Mesendoderm (in vitro differentiated cells): ENCODE measurements around the gene TSACC.
"Not testable (repeated sequence)": the region's sequence is repeated elsewhere in the genome, so short reads cannot be mapped to it uniquely, and the experiment has no call there.

Experiments
- DNase-seq: peaks from one replicate; pipeline ENCODE4 v3.0.0; 2013
- H2AK5ac ChIP-seq: 2 replicates; pipeline ENCODE4 v1.6.1; 2013; ENCODE audit warnings: low read length, inconsistent platforms
- H2BK120ac ChIP-seq: 2 replicates; pipeline ENCODE4 v1.6.1; 2013; ENCODE audit warnings: low read depth, mild to moderate bottlenecking, low read length, moderate library complexity, mixed read lengths
- H2BK15ac ChIP-seq: replicated peaks from 2 replicates; pipeline ENCODE4 v1.6.1; 2013; ENCODE audit warnings: low read depth, mild to moderate bottlenecking, moderate library complexity
- H2BK5ac ChIP-seq: 2 replicates; pipeline ENCODE4 v1.6.1; 2013; ENCODE audit warnings: low read length, inconsistent platforms
- H3K18ac ChIP-seq: 2 replicates; pipeline ENCODE4 v1.6.1; 2013; ENCODE audit warnings: mild to moderate bottlenecking, low read length, mixed read lengths
- H3K23ac ChIP-seq: one replicate; pipeline ENCODE4 v1.6.1; 2013; ENCODE audit warnings: low read length
- H3K27ac ChIP-seq: 2 replicates; pipeline ENCODE4 v1.5.1; 2013; ENCODE audit warnings: low read depth, mild to moderate bottlenecking, inconsistent platforms, low read length, moderate library complexity
- H3K27me3 ChIP-seq: 2 replicates; pipeline ENCODE4 v1.6.1; 2013; ENCODE audit warnings: low read length, control low read depth, mild to moderate bottlenecking, inconsistent platforms; ENCODE audit not compliant: insufficient read depth, poor library complexity
- H3K36me3 ChIP-seq: 2 replicates; pipeline ENCODE4 v1.6.1; 2013; ENCODE audit warnings: low read length, inconsistent platforms; ENCODE audit not compliant: control insufficient read depth, insufficient read depth
- H3K4ac ChIP-seq: one replicate; pipeline ENCODE4 v1.6.1; 2013; ENCODE audit warnings: low read depth, mild to moderate bottlenecking, low read length, moderate library complexity
- H3K4me1 ChIP-seq: 2 replicates; pipeline ENCODE4 v1.6.1; 2013; ENCODE audit warnings: low read depth, low read length, inconsistent platforms; ENCODE audit not compliant: control insufficient read depth
- H3K4me2 ChIP-seq: 2 replicates; pipeline ENCODE4 v1.6.1; 2013; ENCODE audit warnings: low read length
- H3K4me3 ChIP-seq: 2 replicates; pipeline ENCODE4 v1.5.1; 2013; ENCODE audit warnings: mild to moderate bottlenecking, low read length
- H3K56ac ChIP-seq: one replicate; pipeline ENCODE4 v1.6.1; 2013; ENCODE audit warnings: low read length
- H3K79me1 ChIP-seq: 2 replicates; pipeline ENCODE4 v1.6.1; 2013; ENCODE audit warnings: low read length, inconsistent platforms
- H3K79me2 ChIP-seq: 2 replicates; pipeline ENCODE4 v1.6.1; 2013; ENCODE audit warnings: mild to moderate bottlenecking, low read length; ENCODE audit not compliant: control insufficient read depth, insufficient read depth
- H3K9ac ChIP-seq: 2 replicates; pipeline ENCODE4 v1.6.1; 2013; ENCODE audit warnings: low read length, inconsistent platforms
- H4K5ac ChIP-seq: one replicate; pipeline ENCODE4 v1.6.1; 2013; ENCODE audit warnings: low read length
- H4K8ac ChIP-seq: one replicate; pipeline ENCODE4 v1.6.1; 2013; ENCODE audit warnings: low read depth, mild to moderate bottlenecking, control low read depth, low read length, moderate library complexity
- WGBS: extraction: QIAGEN DNeasy Blood & Tissue Kit; methylation state at CpG from one replicate; pipeline ENCODE4 v1.1.7; 2013; ENCODE audit warnings: low lambda C conversion rate, missing lambda C conversion rate; ENCODE audit not compliant: insufficient coverage; ENCODE audit errors: extremely low coverage; 5-methylcytosine and 5-hydroxymethylcytosine counted together

Gene TSACC

DNA sequence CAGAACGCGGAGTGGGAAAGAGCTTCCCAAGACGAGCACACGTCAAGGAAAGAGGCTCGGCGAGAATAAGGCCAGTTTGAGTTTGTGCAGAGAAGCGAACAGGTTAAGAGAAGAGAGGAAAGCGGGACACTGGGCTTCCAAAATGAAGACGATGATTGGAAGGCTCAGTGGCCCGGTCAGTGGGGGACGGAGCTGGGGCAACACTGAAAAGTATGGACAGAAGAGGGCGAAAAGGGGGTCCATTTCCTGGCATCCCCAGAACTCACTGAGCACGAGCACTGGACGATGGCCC, 492 bp upstream of the TSACC start:
- Histone ChIP-seq H3K79me1 (peaks cover 8% of the 10 kb centered on the region), H3K79me2 (peaks cover 31% of the 10 kb centered on the region), H4K8ac (no peak overlapping the region), H3K4me1 (peaks cover 2% of the 10 kb centered on the region), H3K27ac (peak overlapping the region; percentile 24), H3K23ac (peak overlapping the region; percentile 33), H3K36me3 (peaks cover 4% of the 10 kb centered on the region), H3K4ac (peak overlapping the region; percentile 18), H3K4me2 (peak overlapping the region; percentile 22), H3K56ac (peak overlapping the region; percentile 97), H2BK5ac (peak overlapping the region; percentile 48), H3K4me3 (peak overlapping the region; percentile 88), H2BK120ac (no peak overlapping the region), H4K5ac (no peak overlapping the region), H2BK15ac (no peak overlapping the region), H2AK5ac (peak overlapping the region; percentile 33), H3K18ac (no peak overlapping the region), H3K9ac (peak overlapping the region; percentile 96), H3K27me3 (no peaks in the 10 kb centered on the region)
- no peak for DNase-seq
- WGBS, result no CpG with 5 or more reads among the region's 14 CpGs

DNA sequence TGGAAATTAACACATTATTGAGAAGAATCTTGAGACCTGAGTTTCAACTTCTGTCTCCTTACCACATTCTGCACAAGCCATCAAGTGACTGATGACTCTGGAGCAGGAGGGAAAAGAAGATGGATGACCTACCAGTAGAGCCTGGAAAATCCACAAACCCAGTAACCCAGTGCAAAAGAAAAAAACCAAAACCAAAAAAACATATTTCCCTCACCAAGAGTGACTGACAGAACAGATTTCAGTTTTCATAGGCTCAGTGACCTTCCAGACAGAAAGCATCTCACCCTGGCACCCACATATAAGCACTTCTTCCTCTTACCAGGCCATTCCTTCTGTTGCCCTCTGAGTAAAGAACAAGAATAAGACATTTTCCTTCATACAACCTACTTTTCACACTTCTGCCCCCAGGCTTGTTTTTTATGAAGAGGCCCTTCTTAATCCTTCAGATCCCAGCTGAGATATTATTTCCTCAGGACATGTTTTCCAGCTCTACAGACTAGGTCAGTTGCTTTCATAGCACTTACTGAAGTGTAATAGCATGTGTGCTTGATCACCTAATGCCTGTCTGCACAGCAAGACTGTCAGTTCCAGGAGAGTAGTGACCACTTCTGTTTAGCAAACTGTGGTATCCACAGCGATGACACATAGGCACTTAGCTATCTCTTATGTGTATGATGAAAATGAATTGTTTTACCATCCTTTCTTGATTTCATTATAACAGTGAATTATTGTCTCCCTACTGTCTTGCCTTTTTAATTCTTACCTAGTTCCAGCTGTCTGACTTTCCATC, 4.0 kb downstream of the TSACC start:
- Histone ChIP-seq H3K4me3 (no peak overlapping the region), H3K79me2 (peaks cover 6% of the 10 kb centered on the region), H3K4ac (no peak overlapping the region), H2BK120ac (no peak overlapping the region), H3K4me1 (no peaks in the 10 kb centered on the region), H3K79me1 (no peaks in the 10 kb centered on the region), H2BK5ac (no peak overlapping the region), H2BK15ac (no peak overlapping the region), H3K27ac (no peak overlapping the region), H3K9ac (no peak overlapping the region), H4K5ac (no peak overlapping the region), H3K36me3 (no peaks in the 10 kb centered on the region), H3K18ac (no peak overlapping the region), H3K56ac (no peak overlapping the region), H2AK5ac (no peak overlapping the region), H3K4me2 (no peak overlapping the region), H3K23ac (no peak overlapping the region), H4K8ac (no peak overlapping the region), H3K27me3 (no peaks in the 10 kb centered on the region)
- DNase-seq, result no peak
- WGBS, result no CpG with 5 or more reads among the region's 1 CpG

DNA sequence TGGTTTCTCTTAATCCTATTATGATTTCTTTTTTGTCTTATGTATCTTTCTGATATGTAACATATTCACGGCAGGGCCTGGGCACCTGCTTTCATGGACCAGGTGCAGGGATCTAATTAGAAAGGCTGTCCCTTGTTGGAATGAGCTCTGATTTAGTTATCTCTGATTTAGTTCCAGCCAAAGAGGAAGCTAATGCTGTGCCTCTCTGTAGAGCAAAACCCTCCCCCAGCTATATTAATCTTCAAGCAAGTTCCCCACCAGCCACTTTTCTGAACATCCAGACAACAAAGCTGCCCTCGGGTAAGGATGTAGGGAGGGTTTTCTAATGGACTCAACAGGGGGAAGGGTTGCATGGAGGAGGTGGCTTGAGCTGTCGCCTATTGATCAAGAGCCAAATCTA, 6.1 kb downstream of the TSACC start:
- Histone ChIP-seq H3K56ac (no peak overlapping the region), H3K9ac (no peak overlapping the region), H3K36me3 (no peaks in the 10 kb centered on the region), H2BK15ac (no peak overlapping the region), H3K4me3 (no peak overlapping the region), H3K4me2 (no peak overlapping the region), H3K4me1 (no peaks in the 10 kb centered on the region), H2BK120ac (no peak overlapping the region), H3K27ac (no peak overlapping the region), H3K79me1 (no peaks in the 10 kb centered on the region), H3K79me2 (no peaks in the 10 kb centered on the region), H4K5ac (no peak overlapping the region), H3K23ac (no peak overlapping the region), H3K27me3 (no peaks in the 10 kb centered on the region), H3K18ac (no peak overlapping the region), H4K8ac (no peak overlapping the region), H2AK5ac (no peak overlapping the region), H3K4ac (no peak overlapping the region), H2BK5ac (no peak overlapping the region)
- no CpG with 5 or more reads among the region's 3 CpGs for WGBS
- DNase-seq, result no peak

DNA sequence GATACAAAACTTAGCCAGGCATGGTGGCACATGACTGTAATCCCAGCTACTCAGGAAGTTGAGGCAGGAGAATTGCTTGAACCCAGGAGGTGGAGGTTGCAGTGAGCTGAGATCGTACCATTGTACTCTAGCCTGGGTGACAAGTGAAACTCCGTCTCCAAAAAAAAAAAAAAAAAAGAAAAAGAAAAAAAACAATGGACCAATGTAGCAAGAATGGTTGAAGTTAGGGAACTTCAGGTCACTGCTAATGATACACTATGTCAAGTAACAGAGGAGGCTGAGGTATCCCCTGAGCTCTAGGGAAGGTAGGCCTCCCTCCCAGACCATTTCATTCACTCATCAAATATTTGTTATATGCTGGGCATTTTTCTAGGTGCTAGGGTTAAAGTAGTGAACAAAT, 7.7 kb downstream of the TSACC start:
- not testable (repeated sequence) for H3K18ac ChIP-seq, H3K4me1 ChIP-seq, H3K27ac ChIP-seq, H4K8ac ChIP-seq, H3K23ac ChIP-seq, H2AK5ac ChIP-seq, H3K36me3 ChIP-seq, H3K9ac ChIP-seq, H2BK5ac ChIP-seq, H3K79me1 ChIP-seq, H4K5ac ChIP-seq, H3K27me3 ChIP-seq, H3K79me2 ChIP-seq, H3K4ac ChIP-seq, H2BK120ac ChIP-seq, DNase-seq, H3K4me2 ChIP-seq, H2BK15ac ChIP-seq, H3K56ac ChIP-seq, H3K4me3 ChIP-seq
- no CpG with 5 or more reads among the region's 2 CpGs for WGBS

GRCh38 chr1:156346636-156347035, 8.3 kb downstream of the TSACC start:
- H3K23ac ChIP-seq, result no peak overlapping the region
- H3K9ac ChIP-seq, result no peak overlapping the region
- no peaks in the 10 kb centered on the region for H3K27me3 ChIP-seq
- no peak overlapping the region for H3K4me3 ChIP-seq
- H3K56ac ChIP-seq, result no peak overlapping the region
- no peak overlapping the region for H3K18ac ChIP-seq
- H3K79me2 ChIP-seq, result no peaks in the 10 kb centered on the region
- no peak overlapping the region for H2AK5ac ChIP-seq
- H2BK120ac ChIP-seq, result no peak overlapping the region
- H3K27ac ChIP-seq, result no peak overlapping the region
- H3K4ac ChIP-seq, result no peak overlapping the region
- no peak overlapping the region for H4K5ac ChIP-seq
- WGBS, result no CpG with 5 or more reads among the region's 2 CpGs
- H3K36me3 ChIP-seq, result no peaks in the 10 kb centered on the region
- no peak overlapping the region for H4K8ac ChIP-seq
- peak; percentile 72 for DNase-seq
- H3K79me1 ChIP-seq, result no peaks in the 10 kb centered on the region
- no peak overlapping the region for H2BK5ac ChIP-seq
- H3K4me1 ChIP-seq, result no peaks in the 10 kb centered on the region
- no peak overlapping the region for H2BK15ac ChIP-seq
- no peak overlapping the region for H3K4me2 ChIP-seq

DNA sequence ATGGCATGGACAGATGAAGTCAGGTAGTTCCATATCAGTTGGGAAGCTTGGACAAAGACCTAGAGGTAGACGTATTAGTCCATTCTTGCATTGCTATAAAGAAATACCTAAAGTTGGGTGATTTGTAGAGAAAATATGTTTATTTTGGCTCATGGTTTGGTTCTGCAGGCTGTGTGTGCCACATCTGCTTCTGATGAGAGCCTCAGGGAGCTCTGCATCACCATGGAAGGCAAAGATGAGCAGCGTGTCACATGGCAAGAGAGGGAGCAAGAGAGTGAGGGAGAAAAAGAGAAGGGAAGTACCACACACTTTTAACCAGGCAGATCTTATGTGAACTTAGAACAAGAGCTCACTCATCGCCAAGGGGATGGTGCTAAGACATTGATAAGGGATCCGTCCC, 9.0 kb downstream of the TSACC start:
- H3K18ac ChIP-seq, result no peak overlapping the region
- H3K9ac ChIP-seq, result no peak overlapping the region
- no peak overlapping the region for H2BK120ac ChIP-seq
- H3K79me1 ChIP-seq, result no peaks in the 10 kb centered on the region
- no peaks in the 10 kb centered on the region for H3K36me3 ChIP-seq
- H3K23ac ChIP-seq, result no peak overlapping the region
- H2AK5ac ChIP-seq, result no peak overlapping the region
- no peak overlapping the region for H4K8ac ChIP-seq
- H3K4ac ChIP-seq, result no peak overlapping the region
- no peak overlapping the region for H4K5ac ChIP-seq
- no peaks in the 10 kb centered on the region for H3K79me2 ChIP-seq
- no peak overlapping the region for H3K56ac ChIP-seq
- no peak overlapping the region for H3K27ac ChIP-seq
- H2BK15ac ChIP-seq, result no peak overlapping the region
- no peaks in the 10 kb centered on the region for H3K27me3 ChIP-seq
- H2BK5ac ChIP-seq, result no peak overlapping the region
- no peak for DNase-seq
- no CpG with 5 or more reads among the region's 4 CpGs for WGBS
- no peak overlapping the region for H3K4me2 ChIP-seq
- no peaks in the 10 kb centered on the region for H3K4me1 ChIP-seq
- H3K4me3 ChIP-seq, result no peak overlapping the region
